ENCODE results near the gene PHYH. TPM values are rescaled to one million over a fixed set of nuclear protein-coding genes. Genes with fewer than 3 reads are reported as not detected.

PHYH gene
- total RNA-seq, 2 donors from 2014 or later, result 44.6 to 89.1 TPM

GRCh38 chr10:13317474-13317873, 17.6 kb upstream of the PHYH start:
- Histone ChIP-seq H3K4me3 (no peak overlapping the region), H3K4me1 (no peaks in the 10 kb centered on the region), H3K27ac (no peak overlapping the region), H3K36me3 (peaks cover 25% of the 10 kb centered on the region), H3K27me3 (no peaks in the 10 kb centered on the region), H3K9me3 (no peaks in the 10 kb centered on the region)
- TF ChIP-seq, protein P1, sequence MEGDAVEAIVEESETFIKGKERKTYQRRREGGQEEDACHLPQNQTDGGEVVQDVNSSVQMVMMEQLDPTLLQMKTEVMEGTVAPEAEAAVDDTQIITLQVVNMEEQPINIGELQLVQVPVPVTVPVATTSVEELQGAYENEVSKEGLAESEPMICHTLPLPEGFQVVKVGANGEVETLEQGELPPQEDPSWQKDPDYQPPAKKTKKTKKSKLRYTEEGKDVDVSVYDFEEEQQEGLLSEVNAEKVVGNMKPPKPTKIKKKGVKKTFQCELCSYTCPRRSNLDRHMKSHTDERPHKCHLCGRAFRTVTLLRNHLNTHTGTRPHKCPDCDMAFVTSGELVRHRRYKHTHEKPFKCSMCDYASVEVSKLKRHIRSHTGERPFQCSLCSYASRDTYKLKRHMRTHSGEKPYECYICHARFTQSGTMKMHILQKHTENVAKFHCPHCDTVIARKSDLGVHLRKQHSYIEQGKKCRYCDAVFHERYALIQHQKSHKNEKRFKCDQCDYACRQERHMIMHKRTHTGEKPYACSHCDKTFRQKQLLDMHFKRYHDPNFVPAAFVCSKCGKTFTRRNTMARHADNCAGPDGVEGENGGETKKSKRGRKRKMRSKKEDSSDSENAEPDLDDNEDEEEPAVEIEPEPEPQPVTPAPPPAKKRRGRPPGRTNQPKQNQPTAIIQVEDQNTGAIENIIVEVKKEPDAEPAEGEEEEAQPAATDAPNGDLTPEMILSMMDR (IDR thresholded peaks at IDR 0.05), result no peak
- DNase-seq (ENCODE audit: low spot score), result no peak

GRCh38 chr10:13316635-13317311, 16.9 kb upstream of the PHYH start:
- TF ChIP-seq, protein P1 (IDR thresholded peaks at IDR 0.05), result no peak
- no peaks in the 10 kb centered on the region for H3K4me1 ChIP-seq
- H3K36me3 ChIP-seq, result peaks cover 18% of the 10 kb centered on the region
- no peak overlapping the region for H3K4me3 ChIP-seq
- DNase-seq (ENCODE audit: low spot score), result no peak
- H3K27me3 ChIP-seq, result no peaks in the 10 kb centered on the region
- no peak overlapping the region for H3K27ac ChIP-seq
- H3K9me3 ChIP-seq, result no peaks in the 10 kb centered on the region

GRCh38 chr10:13315361-13315760, 15.5 kb upstream of the PHYH start:
- H3K36me3 ChIP-seq, result peaks cover 12% of the 10 kb centered on the region
- H3K4me1 ChIP-seq, result no peaks in the 10 kb centered on the region
- no peaks in the 10 kb centered on the region for H3K9me3 ChIP-seq
- TF ChIP-seq, protein P1 (IDR thresholded peaks at IDR 0.05), result no peak
- no peaks in the 10 kb centered on the region for H3K27me3 ChIP-seq
- H3K4me3 ChIP-seq, result no peak overlapping the region
- DNase-seq (ENCODE audit: low spot score), result no peak
- no peak overlapping the region for H3K27ac ChIP-seq

- TF ChIP-seq, protein P1 (IDR thresholded peaks at IDR 0.05), result no peak
- no peaks in the 10 kb centered on the region for H3K36me3 ChIP-seq
- H3K9me3 ChIP-seq, result no peaks in the 10 kb centered on the region
- H3K27me3 ChIP-seq, result no peaks in the 10 kb centered on the region
- no peak for DNase-seq (ENCODE audit: low spot score)
- no peaks in the 10 kb centered on the region for H3K4me1 ChIP-seq
- H3K4me3 ChIP-seq, result no peak overlapping the region
- H3K27ac ChIP-seq, result no peak overlapping the region
Observed at GRCh38 chr10:13311177-13311575, 11.3 kb upstream of the PHYH start.

- TF ChIP-seq, protein P1 (IDR thresholded peaks at IDR 0.05), result no peak
- no peak for DNase-seq (ENCODE audit: low spot score)
- no peaks in the 10 kb centered on the region for H3K9me3 ChIP-seq
- H3K36me3 ChIP-seq, result no peaks in the 10 kb centered on the region
- H3K4me3 ChIP-seq, result no peak overlapping the region
- H3K27me3 ChIP-seq, result no peaks in the 10 kb centered on the region
- no peaks in the 10 kb centered on the region for H3K4me1 ChIP-seq
- H3K27ac ChIP-seq, result no peak overlapping the region
Observed at GRCh38 chr10:13310518-13311176, 10.8 kb upstream of the PHYH start.
